Fibroblast of lung (primary cell): ENCODE measurements around the gene COL25A1. TPM values are rescaled to one million over a fixed set of nuclear protein-coding genes. Genes with fewer than 3 reads are reported as not detected.
A peak's percentile ranks its signal among the peaks of the same experiment; 100 is the strongest.

Source experiments
- DNase-seq, 2 donors: peaks; one replicate each; pipeline versions ENCODE4 v3.0.0 to v3.0.0-alpha.2; 2010; ENCODE audit warnings: low read depth in 2 of 2
- H2AFZ ChIP-seq: 2 replicates; pipeline ENCODE4 v1.5.1; 2012; ENCODE audit warnings: low read length, control low read depth, inconsistent platforms
- H3K27ac ChIP-seq: 2 replicates; pipeline ENCODE4 v1.5.1; 2011; ENCODE audit warnings: low read length, control low read depth; ENCODE audit not compliant: insufficient read depth
- H3K27me3 ChIP-seq: 2 replicates; pipeline ENCODE4 v1.5.1; 2011; ENCODE audit warnings: mild to moderate bottlenecking, low read length; ENCODE audit not compliant: control insufficient read depth, insufficient read depth
- H3K36me3 ChIP-seq: 2 replicates; pipeline ENCODE4 v1.5.1; 2011; ENCODE audit warnings: low read length; ENCODE audit not compliant: control insufficient read depth, insufficient read depth
- H3K4me1 ChIP-seq: 2 replicates; pipeline ENCODE4 v1.5.1; 2011; ENCODE audit warnings: low read length; ENCODE audit not compliant: control insufficient read depth, insufficient read depth; ENCODE audit errors: extremely low read depth
- H3K4me2 ChIP-seq: 2 replicates; pipeline ENCODE4 v1.5.1; 2011; ENCODE audit warnings: low read length, control low read depth; ENCODE audit not compliant: insufficient read depth; ENCODE audit errors: extremely low read depth
- H3K4me3 ChIP-seq, 4 experiments: fragments of 200-600 bp in 1 of 4; sonication (generic) in 1 of 4; replicated peaks in 1 of 4; 2 replicates each; pipeline ENCODE4 v1.5.1; 2011 to 2016; ENCODE audit warnings: low read length in 4 of 4, low read depth in 3 of 4, mild to moderate bottlenecking in 3 of 4, control low read depth in 2 of 4, inconsistent platforms in 1 of 4, mixed read lengths in 1 of 4; ENCODE audit not compliant: insufficient read depth in 1 of 4; ENCODE audit errors: control extremely low read depth in 1 of 4
- H3K79me2 ChIP-seq: 2 replicates; pipeline ENCODE4 v1.5.1; 2012; ENCODE audit warnings: mild to moderate bottlenecking, low read length, inconsistent platforms; ENCODE audit not compliant: control insufficient read depth, insufficient read depth
- H3K9ac ChIP-seq: 2 replicates; pipeline ENCODE4 v1.5.1; 2011; ENCODE audit warnings: mild to moderate bottlenecking, low read length, control low read depth; ENCODE audit not compliant: insufficient read depth
- H3K9me3 ChIP-seq: 2 replicates; pipeline ENCODE4 v1.5.1; 2012; ENCODE audit warnings: low read depth, low read length; ENCODE audit not compliant: control insufficient read depth, insufficient read depth
- H4K20me1 ChIP-seq: 2 replicates; pipeline ENCODE4 v1.5.1; 2011; ENCODE audit warnings: low read length; ENCODE audit not compliant: control insufficient read depth, insufficient read depth; ENCODE audit errors: extremely low read depth
- EZH2 ChIP-seq: IDR thresholded peaks from 2 replicates; pipeline ENCODE4 v1.5.1; 2012; ENCODE audit warnings: low read length, control low read depth, mild to moderate bottlenecking; ENCODE audit errors: missing control alignments
- polyA plus RNA-seq, 2 donors: library from polyadenylated mRNA; depleted of rRNA in 1 of 2; stranded (reverse) in 1 of 2; unstranded in 1 of 2; fragments of >200 nt; gene quantifications; 2 replicates each; pipeline ENCODE4 v1.2.1, GENCODE V29; 2011 to 2012; ENCODE audit warnings: missing spikeins in 1 of 2
- total RNA-seq: library from RNA; depleted of rRNA; stranded (reverse); fragments of >200 nt; gene quantifications from 2 replicates; pipeline ENCODE4 v1.2.1, GENCODE V29; 2014
- TF ChIP-seq, protein P1 (sequence below), 2 donors: IDR thresholded peaks in 1 of 2; conservative IDR thresholded peaks in 1 of 2; 1 replicate in 1 of 2; 2 replicates in 1 of 2; pipeline ENCODE4 v1.5.1; 2011 to 2012; ENCODE audit warnings: low read length in 2 of 2, control low read depth in 1 of 2, inconsistent platforms in 1 of 2, low read depth in 1 of 2, mild to moderate bottlenecking in 1 of 2

COL25A1 gene
- total and polyA plus RNA-seq, 2 donors (not counting 1 experiment from before 2014, with no cell fraction given): under 0.01 to 0.01 TPM

GRCh38 chr4:109263721-109264120, 38.7 kb downstream of the COL25A1 start:
- Histone ChIP-seq H3K4me1 (no peaks in the 10 kb centered on the region), H3K9me3 (no peaks in the 10 kb centered on the region), H3K9ac (no peak overlapping the region), H3K36me3 (no peaks in the 10 kb centered on the region), H2AFZ (no peak overlapping the region), H3K27me3 (no peaks in the 10 kb centered on the region), H3K4me3 (no peak overlapping the region), H3K27ac (no peak overlapping the region), H3K4me2 (no peak overlapping the region), H3K79me2 (no peaks in the 10 kb centered on the region), H4K20me1 (no peaks in the 10 kb centered on the region)
- TF ChIP-seq EZH2: no peak
- TF ChIP-seq, protein P1, sequence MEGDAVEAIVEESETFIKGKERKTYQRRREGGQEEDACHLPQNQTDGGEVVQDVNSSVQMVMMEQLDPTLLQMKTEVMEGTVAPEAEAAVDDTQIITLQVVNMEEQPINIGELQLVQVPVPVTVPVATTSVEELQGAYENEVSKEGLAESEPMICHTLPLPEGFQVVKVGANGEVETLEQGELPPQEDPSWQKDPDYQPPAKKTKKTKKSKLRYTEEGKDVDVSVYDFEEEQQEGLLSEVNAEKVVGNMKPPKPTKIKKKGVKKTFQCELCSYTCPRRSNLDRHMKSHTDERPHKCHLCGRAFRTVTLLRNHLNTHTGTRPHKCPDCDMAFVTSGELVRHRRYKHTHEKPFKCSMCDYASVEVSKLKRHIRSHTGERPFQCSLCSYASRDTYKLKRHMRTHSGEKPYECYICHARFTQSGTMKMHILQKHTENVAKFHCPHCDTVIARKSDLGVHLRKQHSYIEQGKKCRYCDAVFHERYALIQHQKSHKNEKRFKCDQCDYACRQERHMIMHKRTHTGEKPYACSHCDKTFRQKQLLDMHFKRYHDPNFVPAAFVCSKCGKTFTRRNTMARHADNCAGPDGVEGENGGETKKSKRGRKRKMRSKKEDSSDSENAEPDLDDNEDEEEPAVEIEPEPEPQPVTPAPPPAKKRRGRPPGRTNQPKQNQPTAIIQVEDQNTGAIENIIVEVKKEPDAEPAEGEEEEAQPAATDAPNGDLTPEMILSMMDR (conservative IDR thresholded peaks at IDR 0.05 in 1 of 2, IDR thresholded peaks at IDR 0.05 in 1 of 2; ENCODE audit: low read depth in 1 of 2, low read length in 2 of 2): no peak
- DNase-seq: no peak

GRCh38 chr4:109256818-109257217, 45.6 kb downstream of the COL25A1 start:
- Histone ChIP-seq H3K4me1 (no peaks in the 10 kb centered on the region), H3K27ac (no peak overlapping the region), H3K9ac (no peak overlapping the region), H3K27me3 (no peaks in the 10 kb centered on the region), H3K79me2 (no peaks in the 10 kb centered on the region), H3K36me3 (no peaks in the 10 kb centered on the region), H3K9me3 (no peaks in the 10 kb centered on the region), H4K20me1 (no peaks in the 10 kb centered on the region), H3K4me2 (no peak overlapping the region), H3K4me3 (no peak overlapping the region), H2AFZ (no peak overlapping the region)
- peak in 1 of 2 donors; percentile 41 for DNase-seq
- TF ChIP-seq, protein P1 (conservative IDR thresholded peaks at IDR 0.05 in 1 of 2, IDR thresholded peaks at IDR 0.05 in 1 of 2; ENCODE audit: low read depth in 1 of 2, low read length in 2 of 2): no peak
- no peak for TF ChIP-seq EZH2

DNA sequence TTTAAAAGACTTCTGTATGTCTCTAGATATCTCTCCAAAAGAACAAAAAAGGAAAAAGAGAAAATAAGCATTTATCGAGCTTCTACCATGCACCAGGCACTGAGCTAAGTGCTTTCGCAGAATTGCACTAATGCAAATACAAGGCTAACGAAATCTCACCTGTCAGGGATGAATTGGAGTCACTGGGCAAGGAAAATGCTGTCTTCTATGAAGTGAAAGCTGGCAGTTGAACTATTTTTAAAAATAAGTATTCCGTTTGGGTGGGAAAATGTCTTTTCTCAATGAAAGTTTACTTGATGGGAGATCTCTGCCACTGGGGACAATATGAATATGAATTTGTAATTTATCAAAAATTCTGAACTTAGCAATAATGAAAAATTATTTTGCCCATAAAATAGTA, 47.6 kb downstream of the COL25A1 start:
- Histone ChIP-seq H3K9ac (no peak overlapping the region), H3K4me2 (no peak overlapping the region), H3K27me3 (no peaks in the 10 kb centered on the region), H3K27ac (no peak overlapping the region), H3K9me3 (no peaks in the 10 kb centered on the region), H3K4me3 (no peak overlapping the region), H4K20me1 (no peaks in the 10 kb centered on the region), H3K79me2 (no peaks in the 10 kb centered on the region), H2AFZ (no peak overlapping the region), H3K4me1 (no peaks in the 10 kb centered on the region), H3K36me3 (no peaks in the 10 kb centered on the region)
- DNase-seq: no peak
- TF ChIP-seq, protein P1 (conservative IDR thresholded peaks at IDR 0.05 in 1 of 2, IDR thresholded peaks at IDR 0.05 in 1 of 2; ENCODE audit: low read depth in 1 of 2, low read length in 2 of 2): no peak
- no peak for TF ChIP-seq EZH2
